Activated naive CD4-positive, alpha-beta T cell treated with anti-CD3 and anti-CD28 coated beads, Interleukin-2, amount 50 U/mL, for 72 hours (primary cell): ENCODE data around the gene STAU1. TPM values are rescaled to one million over a fixed set of nuclear protein-coding genes. Genes with fewer than 3 reads are reported as not detected.
"Not testable (repeated sequence)": the region's sequence is repeated elsewhere in the genome, so short reads cannot be mapped to it uniquely, and the experiment has no call there.

Experiments
- ATAC-seq, 2 donors: fragments of 150-1000 bp; cut with Tn5 transposase; 2 replicates each; pipeline ENCODE4 v1.10.0; 2021; ENCODE audit warnings: mild to moderate bottlenecking in 2 of 2, moderate library complexity in 2 of 2
- DNase-seq, 2 donors: peaks; one replicate each; pipeline ENCODE4 v3.0.0; 2021 to 2022; ENCODE audit warnings: low spot score in 2 of 2
- H3K27ac Mint-ChIP-seq, 2 donors: one replicate each; pipeline ENCODE4 v1.8.0; 2022; ENCODE audit warnings: mild to moderate bottlenecking in 2 of 2, mixed read lengths in 2 of 2
- H3K36me3 Mint-ChIP-seq, 2 donors: one replicate each; pipeline ENCODE4 v1.8.0; 2022; ENCODE audit warnings: mixed read lengths in 2 of 2
- H3K9me3 Mint-ChIP-seq, 2 donors: one replicate each; pipeline ENCODE4 v1.8.0; 2022; ENCODE audit warnings: mixed read lengths in 2 of 2
- total RNA-seq, 2 donors: library from RNA; stranded (reverse); gene quantifications; one replicate each; pipeline ENCODE4 v1.2.3, GENCODE V29; 2022

The STAU1 gene
- total RNA-seq, 2 donors from 2014 or later, result 61.1 to 98.9 TPM

- H3K36me3 Mint-ChIP-seq, result peaks cover 11 to 12% of the 10 kb centered on the region in 2 donors
- no peak for DNase-seq
- ATAC-seq, result no peak
- H3K27ac Mint-ChIP-seq, result no peak overlapping the region
- H3K9me3 Mint-ChIP-seq, result peaks cover 3% of the 10 kb centered on the region in 2 donors
Observed at GRCh38 chr20:49215232-49215631, 27.1 kb upstream of the STAU1 start.

- Mint-ChIP-seq H3K36me3 (peaks cover 8 to 9% of the 10 kb centered on the region in 2 donors), H3K9me3 (peaks cover 6 to 7% of the 10 kb centered on the region in 2 donors), H3K27ac (no peak overlapping the region)
- DNase-seq, result no peak
- ATAC-seq, result no peak
Observed at GRCh38 chr20:49214571-49214970, 26.4 kb upstream of the STAU1 start.

GRCh38 chr20:49210757-49211110 is 22.6 kb upstream of the STAU1 start:
- Mint-ChIP-seq H3K27ac (no peak overlapping the region), H3K36me3 (peaks cover 6% of the 10 kb centered on the region in 2 donors), H3K9me3 (peaks cover 6 to 7% of the 10 kb centered on the region in 2 donors)
- ATAC-seq, result no peak
- no peak for DNase-seq

GRCh38 chr20:49210101-49210756 is 22.1 kb upstream of the STAU1 start:
- Mint-ChIP-seq H3K36me3 (peaks cover 6% of the 10 kb centered on the region in 2 donors), H3K9me3 (peaks cover 6 to 7% of the 10 kb centered on the region in 2 donors), H3K27ac (no peak overlapping the region)
- DNase-seq (no peak), ATAC-seq (no peak)

GRCh38 chr20:49207076-49207475 is 18.9 kb upstream of the STAU1 start:
- Mint-ChIP-seq H3K36me3 (peaks cover 6% of the 10 kb centered on the region in 2 donors), H3K27ac (no peak overlapping the region), H3K9me3 (peaks cover 6 to 7% of the 10 kb centered on the region in 2 donors)
- peak in 1 of 2 donors; percentile 24 for DNase-seq
- peak in 1 of 2 donors; percentile 50 for ATAC-seq

GRCh38 chr20:49203746-49204145 is 15.6 kb upstream of the STAU1 start:
- DNase-seq, result no peak
- ATAC-seq, result no peak
- no peaks in the 10 kb centered on the region for H3K36me3 Mint-ChIP-seq

GRCh38 chr20:49203011-49203410 is 14.9 kb upstream of the STAU1 start:
- DNase-seq, result peak in 1 of 2 donors; percentile 18
- no peak for ATAC-seq
- Mint-ChIP-seq H3K27ac (no peak overlapping the region), H3K9me3 (no peaks in the 10 kb centered on the region), H3K36me3 (no peaks in the 10 kb centered on the region)

More at GRCh38 chr20:49203746-49204145, 15.6 kb upstream of the STAU1 start:
- Mint-ChIP-seq H3K9me3 (no peaks in the 10 kb centered on the region), H3K27ac (no peak overlapping the region)

- DNase-seq (peak in 1 of 2 donors; percentile 21), ATAC-seq (no peak)
- no peak overlapping the region for H3K27ac Mint-ChIP-seq
- H3K9me3 Mint-ChIP-seq, result no peaks in the 10 kb centered on the region
- H3K36me3 Mint-ChIP-seq, result no peaks in the 10 kb centered on the region
Observed at GRCh38 chr20:49199729-49200293, 11.7 kb upstream of the STAU1 start.

- H3K36me3 Mint-ChIP-seq, DNase-seq, ATAC-seq, H3K9me3 Mint-ChIP-seq, H3K27ac Mint-ChIP-seq: not testable (repeated sequence)
Observed at GRCh38 chr20:49192944-49193518, 4.9 kb upstream of the STAU1 start.

GRCh38 chr20:49187330-49187850 is 744 bp downstream of the STAU1 start:
- Mint-ChIP-seq H3K27ac (peak overlapping the region; percentile 84 to 90), H3K36me3 (peaks cover 5 to 23% of the 10 kb centered on the region in 2 donors), H3K9me3 (no peaks in the 10 kb centered on the region)

GRCh38 chr20:49186535-49187329 is 1.4 kb downstream of the STAU1 start:
- peaks cover 5 to 23% of the 10 kb centered on the region in 2 donors for H3K36me3 Mint-ChIP-seq
- ATAC-seq, result peak; percentile 22 to 43
- no peaks in the 10 kb centered on the region for H3K9me3 Mint-ChIP-seq
- peak overlapping the region; percentile 84 to 90 for H3K27ac Mint-ChIP-seq
- peak; percentile 57 to 68 for DNase-seq

More at GRCh38 chr20:49187330-49187850, 744 bp downstream of the STAU1 start:
- ATAC-seq (peak; percentile 3 to 4), DNase-seq (peak; percentile 23 to 57)

- Mint-ChIP-seq H3K27ac (no peak overlapping the region), H3K36me3 (peaks cover 5 to 23% of the 10 kb centered on the region in 2 donors), H3K9me3 (no peaks in the 10 kb centered on the region)
- ATAC-seq, result no peak
- DNase-seq, result no peak
Observed at GRCh38 chr20:49185071-49185761, 2.9 kb downstream of the STAU1 start.

GRCh38 chr20:49184691-49185070 is 3.5 kb downstream of the STAU1 start:
- H3K9me3 Mint-ChIP-seq, result no peaks in the 10 kb centered on the region
- no peak for DNase-seq
- peaks cover 5 to 23% of the 10 kb centered on the region in 2 donors for H3K36me3 Mint-ChIP-seq
- no peak for ATAC-seq
- no peak overlapping the region for H3K27ac Mint-ChIP-seq

- Mint-ChIP-seq H3K36me3 (peaks cover 5 to 23% of the 10 kb centered on the region in 2 donors), H3K27ac (peak overlapping the region in 1 of 2 donors; percentile 62)
- not testable (repeated sequence) for H3K9me3 Mint-ChIP-seq, DNase-seq, ATAC-seq
Observed at GRCh38 chr20:49184084-49184501, 4.0 kb downstream of the STAU1 start.

GRCh38 chr20:49183444-49183843 is 4.7 kb downstream of the STAU1 start:
- H3K9me3 Mint-ChIP-seq, result no peaks in the 10 kb centered on the region
- DNase-seq (no peak), ATAC-seq (no peak)
- H3K27ac Mint-ChIP-seq, result peak overlapping the region in 1 of 2 donors; percentile 62
- H3K36me3 Mint-ChIP-seq, result peaks cover 5 to 23% of the 10 kb centered on the region in 2 donors

GRCh38 chr20:49181265-49181877 is 6.8 kb downstream of the STAU1 start:
- no peak for DNase-seq
- H3K9me3 Mint-ChIP-seq, result no peaks in the 10 kb centered on the region
- no peak for ATAC-seq
- H3K27ac Mint-ChIP-seq, result peak overlapping the region in 1 of 2 donors; percentile 12
- peaks cover under 1 to 18% of the 10 kb centered on the region in 2 donors for H3K36me3 Mint-ChIP-seq
